ENCODE results near the gene MAVS. TPM values are rescaled to one million over a fixed set of nuclear protein-coding genes. Genes with fewer than 3 reads are reported as not detected.

Gene MAVS
- total and polyA plus RNA-seq, 2 donors (not counting 3 experiments of a cell fraction or from before 2014, with no cell fraction given) = 18.8 to 40.7 TPM

DNA sequence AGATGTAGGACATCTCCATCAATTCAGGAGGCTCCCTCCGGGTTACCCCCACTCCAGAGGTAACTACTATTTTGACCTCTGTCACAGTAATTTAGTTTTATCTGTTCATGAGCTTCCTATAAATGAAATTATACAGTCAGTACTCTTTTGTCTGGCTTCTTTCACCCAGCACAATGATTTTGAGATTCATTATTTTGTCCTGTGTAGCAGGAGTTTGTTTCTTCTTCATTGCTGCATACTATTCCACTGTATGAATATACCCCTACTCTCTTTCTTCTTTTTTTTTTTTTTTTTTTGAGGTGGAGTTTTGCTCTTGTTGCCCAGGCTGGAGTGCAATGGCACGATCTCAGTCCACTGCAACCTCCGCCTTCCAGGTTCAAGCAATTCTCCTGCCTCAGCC lies 38.1 kb upstream of the MAVS start:
- Histone ChIP-seq H3K9ac (replicated peaks; ENCODE audit: extremely low read depth, insufficient read depth, low read length) (peak overlapping the region; percentile 43), H3K9me1 (replicated peaks; ENCODE audit: control insufficient read depth, extremely low read depth, insufficient read depth, low read length) (no peaks in the 10 kb centered on the region), H2AFZ (ENCODE audit: low read depth, low read length) (no peak overlapping the region), H3K9me3 (replicated peaks; ENCODE audit: control insufficient read depth, insufficient read depth, low read length) (no peaks in the 10 kb centered on the region), H3K27ac (ENCODE audit: insufficient read depth, low read depth, low read length) (peak overlapping the region; percentile 88), H3K4me1 (ENCODE audit: control insufficient read depth, extremely low read depth, insufficient read depth, low read length) (peaks cover 35% of the 10 kb centered on the region), H4K20me1 (replicated peaks; ENCODE audit: control insufficient read depth, extremely low read depth, insufficient read depth, low read length) (no peaks in the 10 kb centered on the region), H3K79me2 (ENCODE audit: control insufficient read depth, insufficient read depth, low read length) (no peaks in the 10 kb centered on the region), H3K36me3 (ENCODE audit: control insufficient read depth in 2 of 2, extremely low read depth in 1 of 2, insufficient read depth in 2 of 2, low read length in 2 of 2) (peaks cover 0 to 5% of the 10 kb centered on the region in 2 experiments), H3K4me3 (replicated peaks in 1 of 3; ENCODE audit: insufficient read depth in 1 of 3, low read depth in 1 of 3, low read length in 3 of 3) (no peak overlapping the region), H3K4me2 (ENCODE audit: insufficient read depth, low read length) (no peak overlapping the region), H3K27me3 (ENCODE audit: control insufficient read depth in 2 of 2, insufficient read depth in 2 of 2, low read length in 2 of 2) (no peaks in the 10 kb centered on the region)
- TF ChIP-seq MYC (IDR thresholded peaks at IDR 0.05; ENCODE audit: low read depth, low read length) = no peak
- no peak for FAIRE-seq
- intact Hi-C loops (cut with micrococcal nuclease) (loop anchor here (1.0 kb wide), 1 partner anchor 12 kb away; the partner anchor contains the start of gene CDC25B), dilution Hi-C loops (cut with MboI; ENCODE audit: extremely low pct_ligation_motif_present, low sequenced_read_pairs) (no loop called here)
- TSS peak; percentile 30 for BruUV-seq (replicated peaks)
- CTCF ChIA-PET = no interaction called here
- DNase-seq (ENCODE audit: low read depth, low spot score) = no peak
- POLR2A ChIA-PET = no interaction called here

GRCh38 chr20:3811467-3812258 lies 35.0 kb upstream of the MAVS start:
- BruUV-seq (replicated peaks) = TSS peak; percentile 37
- DNase-seq (ENCODE audit: low read depth, low spot score) = peak; percentile 97
- Histone ChIP-seq H3K4me1 (ENCODE audit: control insufficient read depth, extremely low read depth, insufficient read depth, low read length) (peaks cover 31% of the 10 kb centered on the region), H3K27me3 (ENCODE audit: control insufficient read depth in 2 of 2, insufficient read depth in 2 of 2, low read length in 2 of 2) (no peaks in the 10 kb centered on the region), H3K36me3 (ENCODE audit: control insufficient read depth in 2 of 2, extremely low read depth in 1 of 2, insufficient read depth in 2 of 2, low read length in 2 of 2) (no peaks in the 10 kb centered on the region), H3K79me2 (ENCODE audit: control insufficient read depth, insufficient read depth, low read length) (no peaks in the 10 kb centered on the region), H3K4me2 (ENCODE audit: insufficient read depth, low read length) (peak overlapping the region; percentile 79), H3K9me1 (replicated peaks; ENCODE audit: control insufficient read depth, extremely low read depth, insufficient read depth, low read length) (no peaks in the 10 kb centered on the region), H3K9ac (replicated peaks; ENCODE audit: extremely low read depth, insufficient read depth, low read length) (peak overlapping the region; percentile 49), H2AFZ (ENCODE audit: low read depth, low read length) (peak overlapping the region; percentile 27), H3K9me3 (replicated peaks; ENCODE audit: control insufficient read depth, insufficient read depth, low read length) (no peaks in the 10 kb centered on the region), H3K4me3 (replicated peaks in 1 of 3; ENCODE audit: insufficient read depth in 1 of 3, low read depth in 1 of 3, low read length in 3 of 3) (peak overlapping the region in 2 of 3 experiments; percentile 10 to 42), H4K20me1 (replicated peaks; ENCODE audit: control insufficient read depth, extremely low read depth, insufficient read depth, low read length) (no peaks in the 10 kb centered on the region), H3K27ac (ENCODE audit: insufficient read depth, low read depth, low read length) (peak overlapping the region; percentile 68)
- dilution Hi-C loops (cut with MboI; ENCODE audit: extremely low pct_ligation_motif_present, low sequenced_read_pairs) (no loop called here), intact Hi-C loops (cut with micrococcal nuclease) (loop anchor here (1.0 kb wide), 1 partner anchor 9 kb away; the partner anchor contains the start of gene AP5S1)
- POLR2A ChIA-PET = no interaction called here
- no peak for TF ChIP-seq GATA2 (IDR thresholded peaks at IDR 0.05; ENCODE audit: insufficient read depth, insufficient read length, low read depth, low read length)
- TF ChIP-seq EZH2 (IDR thresholded peaks at IDR 0.05; ENCODE audit: borderline replicate concordance, low read depth, low read length, severe bottlenecking) = no peak
- TF ChIP-seq, protein P1, sequence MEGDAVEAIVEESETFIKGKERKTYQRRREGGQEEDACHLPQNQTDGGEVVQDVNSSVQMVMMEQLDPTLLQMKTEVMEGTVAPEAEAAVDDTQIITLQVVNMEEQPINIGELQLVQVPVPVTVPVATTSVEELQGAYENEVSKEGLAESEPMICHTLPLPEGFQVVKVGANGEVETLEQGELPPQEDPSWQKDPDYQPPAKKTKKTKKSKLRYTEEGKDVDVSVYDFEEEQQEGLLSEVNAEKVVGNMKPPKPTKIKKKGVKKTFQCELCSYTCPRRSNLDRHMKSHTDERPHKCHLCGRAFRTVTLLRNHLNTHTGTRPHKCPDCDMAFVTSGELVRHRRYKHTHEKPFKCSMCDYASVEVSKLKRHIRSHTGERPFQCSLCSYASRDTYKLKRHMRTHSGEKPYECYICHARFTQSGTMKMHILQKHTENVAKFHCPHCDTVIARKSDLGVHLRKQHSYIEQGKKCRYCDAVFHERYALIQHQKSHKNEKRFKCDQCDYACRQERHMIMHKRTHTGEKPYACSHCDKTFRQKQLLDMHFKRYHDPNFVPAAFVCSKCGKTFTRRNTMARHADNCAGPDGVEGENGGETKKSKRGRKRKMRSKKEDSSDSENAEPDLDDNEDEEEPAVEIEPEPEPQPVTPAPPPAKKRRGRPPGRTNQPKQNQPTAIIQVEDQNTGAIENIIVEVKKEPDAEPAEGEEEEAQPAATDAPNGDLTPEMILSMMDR (IDR thresholded peaks at IDR 0.05; ENCODE audit: extremely low read depth in 1 of 2, insufficient read depth in 1 of 2, low read depth in 1 of 2, low read length in 2 of 2) = no peak
- TF ChIP-seq POLR2A (IDR thresholded peaks at IDR 0.05; ENCODE audit: low read depth, low read length) = peak; percentile 50
- peak; percentile 49 for TF ChIP-seq JUN (IDR thresholded peaks at IDR 0.05; ENCODE audit: borderline replicate concordance, insufficient read depth, insufficient read length, low read depth)
- TF ChIP-seq, protein P2, sequence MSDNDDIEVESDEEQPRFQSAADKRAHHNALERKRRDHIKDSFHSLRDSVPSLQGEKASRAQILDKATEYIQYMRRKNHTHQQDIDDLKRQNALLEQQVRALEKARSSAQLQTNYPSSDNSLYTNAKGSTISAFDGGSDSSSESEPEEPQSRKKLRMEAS (IDR thresholded peaks at IDR 0.05; ENCODE audit: insufficient read depth, insufficient read length) = peak; percentile 95
- TF ChIP-seq POLR2AphosphoS5 (IDR thresholded peaks at IDR 0.05; ENCODE audit: insufficient read depth, low read depth, low read length) = peak; percentile 97
- TF ChIP-seq MYC (IDR thresholded peaks at IDR 0.05; ENCODE audit: low read depth, low read length) = peak; percentile 97
- TF ChIP-seq FOS (IDR thresholded peaks at IDR 0.05; ENCODE audit: borderline replicate concordance, insufficient read depth, low read length) = peak; percentile 95
- peak; percentile 91 for FAIRE-seq
- CTCF ChIA-PET = interaction anchor here (1.0 to 2.8 kb wide), 5 partner anchors 9 to 43 kb away, joined by 3 to 12 read pairs (median 3); partner anchors contain the start of genes AP5S1, CDC25B and CENPB
